ENCODE results near the gene PHAF1.

GRCh38 chr16:67170168-67170948, 60.6 kb downstream of the PHAF1 start, which contains the start of gene NOL3:
- TF ChIP-seq CTCF (IDR thresholded peaks at IDR 0.05) = no peak
- no peak for TF ChIP-seq POLR2A (IDR thresholded peaks at IDR 0.05)
